Heart right ventricle (tissue), 16 donors: ENCODE data around the gene G2E3. TPM values are rescaled to one million over a fixed set of nuclear protein-coding genes. Genes with fewer than 3 reads are reported as not detected.
"Not testable (repeated sequence)": the region's sequence is repeated elsewhere in the genome, so short reads cannot be mapped to it uniquely, and the experiment has no call there.

ENCODE experiments used
- ATAC-seq, 8 donors: fragments of 200-7000 bp; cut with Tn5 transposase; one replicate each; pipeline ENCODE4 v1.9.1; 2020; ENCODE audit warnings: mild to moderate bottlenecking in 8 of 8, moderate library complexity in 8 of 8, moderate number of reproducible peaks in 1 of 8
- DNase-seq, 2 donors: peaks; one replicate each; pipeline ENCODE4 v3.0.0-alpha.2; 2020
- H3K27ac ChIP-seq, 10 donors: fragments of 200-600 bp; sonication (generic) in 2 of 10; one replicate each; pipeline versions ENCODE4 v1.5.0 to v1.8.0; 2020 to 2022; ENCODE audit warnings: mild to moderate bottlenecking in 3 of 10
- H3K27me3 ChIP-seq, 7 donors: fragments of 200-600 bp; one replicate each; pipeline ENCODE4 v1.8.0; 2021 to 2022; ENCODE audit warnings: mild to moderate bottlenecking in 2 of 7
- H3K36me3 ChIP-seq, 9 donors: fragments of 200-600 bp; sonication (generic) in 1 of 9; one replicate each; pipeline versions ENCODE4 v1.5.0 to v1.8.0; 2020 to 2022; ENCODE audit warnings: mild to moderate bottlenecking in 2 of 9
- H3K4me1 ChIP-seq, 9 donors: fragments of 200-600 bp; sonication (generic) in 1 of 9; one replicate each; pipeline versions ENCODE4 v1.5.0 to v1.8.0; 2020 to 2022; ENCODE audit warnings: mild to moderate bottlenecking in 4 of 9
- H3K4me3 ChIP-seq, 10 donors: fragments of 200-600 bp; sonication (generic) in 2 of 10; one replicate each; pipeline versions ENCODE4 v1.5.0 to v1.8.0; 2020 to 2022; ENCODE audit warnings: mild to moderate bottlenecking in 7 of 10, moderate library complexity in 2 of 10
- H3K9me3 ChIP-seq, 11 donors: fragments of 200-600 bp in 10 of 11; sonication (generic) in 2 of 11; one replicate each; pipeline versions ENCODE4 v1.5.0 to v1.8.0; 2013 to 2022; ENCODE audit warnings: mild to moderate bottlenecking in 2 of 11, control low read depth in 1 of 11, moderate library complexity in 1 of 11
- CTCF ChIP-seq, 9 donors: fragments of 200-600 bp; sonication (generic) in 2 of 9; IDR thresholded peaks; one replicate each; pipeline versions ENCODE4 v1.5.0 to v1.8.0; 2021 to 2022; ENCODE audit warnings: antibody characterized with exemption in 9 of 9, mild to moderate bottlenecking in 5 of 9, moderate library complexity in 1 of 9
- WGBS, 2 donors: extraction: QIAGEN DNeasy Blood & Tissue Kit; methylation state at CpG; one replicate each; pipeline ENCODE4 v1.1.7; 2013; ENCODE audit warnings: inconsistent platforms in 1 of 2; 5-methylcytosine and 5-hydroxymethylcytosine counted together
- intact Hi-C, 10 donors: fragments of 100-400 bp; cut with DNase I; formaldehyde crosslinking; loops; one replicate each; pipeline versions ENCODE4 v1.11.1 to v1.14.2; 2022
- polyA plus RNA-seq, 2 donors: library from polyadenylated mRNA; stranded (reverse); fragments of 200-250 nt; gene quantifications; one replicate each; pipeline ENCODE4 v1.2.3, GENCODE V29; 2013
- total RNA-seq, 10 donors: library from RNA; stranded (reverse); fragmentation: NEBNext Ultra II Directional in 3 of 10; extraction: Animal tissue kit (Norgen Biotek cat#: 25700) in 3 of 10; gene quantifications; one replicate each; pipeline versions ENCODE4 v1.2.1 to v1.2.4, GENCODE V29; 2021 to 2023
- donor health status: Arrhythmogenic right ventricular cardiomyopathy.
- donor health status: ischemic (EF 13 %, LVEDD 7.1; RV severe dilation, severe dysfunction).
- donor health status: healthy with polysubstance abuse.
- donor health status: DM: no; HTN: yes; CAD: no.
- donor health status: DM: no; HTN: no; CAD: no.
- donor health status: ischemic (EF 25% LVEDD 6.9; RV normal size, moderate dysfunction).
- donor health status: ischemic (EF 25% LVEDD 5.7; RV mildly dilated, moderate dysfunction).
- donor health status: healthy.
- donor health status: DM: yes; HTN: yes; CAD: no.
- donor health status: Ischemic cardiomyopathy.
- donor health status: ischemic (EF 35%, LVEDD 5.7; RV mildly dilated, moderate dysfunction).
- donor health status: nonischemic (EF 11% LVEDD 7.7; RV severe dilation, severe dysfunction).
- donor health status: DM: yes; HTN: yes; CAD: no.
- donor health status: PGD.
- donor health status: ischemic (EF 29% LVEDD 5.4; RV normal size, mild dysfunction).
- donor health status: nonischemic (EF 23%, LVEDD 6.1; RV moderate dilation, normal function).

Gene G2E3
- total and polyA plus RNA-seq, 12 donors: 2.6 to 11.0 (median 8.5) TPM

DNA sequence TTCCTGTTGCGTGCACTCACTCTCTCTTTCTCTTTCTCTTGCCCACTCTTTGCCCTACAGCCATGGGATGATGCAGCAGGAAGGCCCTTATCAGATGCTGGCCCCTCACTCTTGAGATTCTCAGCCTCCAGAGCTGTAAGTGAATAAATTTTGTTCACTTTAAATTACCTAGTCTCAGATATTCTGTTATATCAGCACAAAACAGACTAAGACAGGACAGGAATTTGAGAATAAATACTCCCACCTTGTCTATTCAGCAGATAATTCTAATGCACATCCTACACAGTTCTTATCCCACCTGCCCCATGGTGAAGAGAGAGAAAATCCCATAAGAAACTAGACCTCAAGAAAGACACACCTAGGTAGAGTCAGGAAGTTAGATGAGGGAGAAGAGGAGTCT lies 25.8 kb upstream of the G2E3 start:
- ATAC-seq: no peak
- Histone ChIP-seq H3K4me3 (no peak overlapping the region), H3K27me3 (peaks cover 0 to 13% (median 0%) of the 10 kb centered on the region in 7 donors), H3K36me3 (no peaks in the 10 kb centered on the region), H3K27ac (no peak overlapping the region), H3K9me3 (no peaks in the 10 kb centered on the region), H3K4me1 (no peaks in the 10 kb centered on the region)
- intact Hi-C loops: no loop called here
- no peak for DNase-seq
- no peak for TF ChIP-seq CTCF (IDR thresholded peaks at IDR 0.05)
- 88 to 91% methylated on average over 1 of the region's 1 CpG for WGBS, 2 donors

DNA sequence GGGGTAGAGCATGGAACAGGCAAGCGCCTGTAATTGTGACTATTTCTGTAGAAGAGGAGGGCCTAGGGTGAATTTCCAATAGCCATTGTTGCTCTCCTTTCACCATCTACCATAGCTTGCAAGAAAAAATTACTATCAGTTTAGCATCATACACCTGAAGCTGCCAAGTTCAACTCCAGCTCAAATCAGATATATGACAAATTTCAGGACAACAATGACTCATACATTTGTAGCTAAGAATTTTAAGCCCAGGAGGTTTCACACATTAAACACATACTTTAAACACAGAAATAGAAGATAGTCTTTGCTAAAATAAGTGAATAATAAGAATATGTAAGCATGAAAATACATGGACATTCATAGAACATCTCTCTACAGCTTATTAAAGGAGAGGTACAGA lies 17.6 kb upstream of the G2E3 start:
- no peak overlapping the region for H3K4me3 ChIP-seq
- intact Hi-C loops: no loop called here
- H3K27ac ChIP-seq: no peak overlapping the region
- no peaks in the 10 kb centered on the region for H3K36me3 ChIP-seq
- peaks cover 0 to 13% (median 0%) of the 10 kb centered on the region in 7 donors for H3K27me3 ChIP-seq
- H3K4me1 ChIP-seq: no peaks in the 10 kb centered on the region
- H3K9me3 ChIP-seq: peaks cover 0 to 8% (median 0%) of the 10 kb centered on the region in 11 donors
- DNase-seq (no peak), ATAC-seq (no peak)
- 89 to 96% methylated on average over 1 of the region's 1 CpG for WGBS, 2 donors
- TF ChIP-seq CTCF (IDR thresholded peaks at IDR 0.05): no peak

DNA sequence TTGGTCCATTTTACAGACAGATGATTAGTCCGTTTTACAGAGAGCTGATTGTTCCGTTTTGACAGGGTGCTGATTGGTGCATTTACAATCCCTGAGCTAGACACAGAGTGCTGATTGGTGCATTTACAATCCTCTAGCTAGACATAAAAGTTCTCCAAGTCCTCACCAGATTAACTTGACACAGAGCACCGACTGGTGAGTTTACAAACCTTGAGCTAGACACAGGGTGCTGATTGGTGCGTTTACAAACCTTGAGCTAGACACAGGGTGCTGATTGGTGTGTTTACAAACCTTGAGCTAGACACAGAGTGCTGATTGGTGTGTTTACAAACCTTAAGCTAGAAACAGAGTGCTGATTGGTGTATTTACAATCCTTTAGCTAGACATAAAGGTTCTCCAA lies 12.2 kb upstream of the G2E3 start:
- H3K36me3 ChIP-seq, intact Hi-C loops, ATAC-seq, H3K9me3 ChIP-seq, H3K27ac ChIP-seq, DNase-seq, H3K4me3 ChIP-seq, H3K4me1 ChIP-seq: not testable (repeated sequence)
- H3K27me3 ChIP-seq: peaks cover 0 to 19% (median 7%) of the 10 kb centered on the region in 7 donors
- 85 to 88% methylated on average over 4 of the region's 4 CpGs for WGBS, 2 donors

DNA sequence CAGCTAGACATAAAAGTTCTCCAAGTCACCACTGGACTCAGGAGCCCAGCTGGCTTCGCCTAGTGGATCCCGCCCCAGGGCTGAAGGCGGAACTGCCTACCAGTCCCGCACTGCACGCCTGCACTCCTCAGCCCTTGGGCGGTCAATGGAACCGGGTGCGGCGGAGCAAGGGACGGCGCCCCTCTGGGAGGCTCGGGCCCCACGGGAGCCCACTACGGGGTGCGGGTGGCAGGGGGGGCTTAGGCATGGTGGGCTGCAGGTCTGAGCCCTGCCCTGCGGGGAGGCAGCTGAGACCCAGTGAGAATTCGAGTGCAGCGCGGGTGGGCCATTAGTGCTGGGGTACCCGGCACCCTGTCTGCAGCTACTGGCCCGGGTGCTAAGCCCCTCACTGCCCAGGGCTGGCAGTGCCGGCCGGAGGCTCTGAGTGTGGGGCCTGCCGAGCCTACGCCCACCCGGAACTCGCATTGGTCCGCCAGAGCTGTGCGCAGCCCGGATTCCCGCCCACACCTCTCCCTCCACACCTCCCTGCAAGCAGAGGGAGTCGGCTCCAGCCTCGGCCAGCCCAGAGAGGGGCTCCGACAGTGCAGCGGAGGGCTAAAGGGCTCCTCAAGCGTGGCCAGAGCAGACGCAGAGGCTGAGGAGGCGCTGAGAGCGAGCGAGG lies 11.4 kb upstream of the G2E3 start:
- Histone ChIP-seq H3K27me3 (peaks cover 0 to 19% (median 7%) of the 10 kb centered on the region in 7 donors), H3K36me3 (no peaks in the 10 kb centered on the region), H3K4me1 (no peaks in the 10 kb centered on the region), H3K27ac (no peak overlapping the region), H3K9me3 (peaks cover 0 to 8% (median 0%) of the 10 kb centered on the region in 11 donors), H3K4me3 (no peak overlapping the region)
- 94 to 97% methylated on average over 40 of the region's 40 CpGs for WGBS, 2 donors
- ATAC-seq (peak in 1 of 8 donors; percentile 30), DNase-seq (no peak)
- no peak for TF ChIP-seq CTCF (IDR thresholded peaks at IDR 0.05)
- intact Hi-C loops: no loop called here

GRCh38 chr14:30550335-30550734 lies 8.6 kb upstream of the G2E3 start:
- ATAC-seq (no peak), DNase-seq (no peak)
- no peaks in the 10 kb centered on the region for H3K4me1 ChIP-seq
- H3K27me3 ChIP-seq: peaks cover 0 to 19% (median 7%) of the 10 kb centered on the region in 7 donors
- no peak for TF ChIP-seq CTCF (IDR thresholded peaks at IDR 0.05)
- no peaks in the 10 kb centered on the region for H3K36me3 ChIP-seq
- H3K4me3 ChIP-seq: no peak overlapping the region
- H3K27ac ChIP-seq: no peak overlapping the region
- peaks cover 0 to 3% (median 0%) of the 10 kb centered on the region in 11 donors for H3K9me3 ChIP-seq
- intact Hi-C loops: no loop called here
